B cell (primary cell): ENCODE measurements around the gene CCL8.

Experiments used
- EZH2 ChIP-seq: IDR thresholded peaks from 2 replicates; pipeline ENCODE4 v1.6.1; 2012; ENCODE audit warnings: borderline replicate concordance, low read depth, mild to moderate bottlenecking, moderate library complexity, low read length; ENCODE audit not compliant: insufficient read depth, poor library complexity, severe bottlenecking
- TF ChIP-seq, protein P1 (sequence below): fragments of 200-600 bp; IDR thresholded peaks from one replicate; pipeline ENCODE4 v1.8.0; 2022; ENCODE audit warnings: antibody characterized with exemption, mild to moderate bottlenecking

DNA sequence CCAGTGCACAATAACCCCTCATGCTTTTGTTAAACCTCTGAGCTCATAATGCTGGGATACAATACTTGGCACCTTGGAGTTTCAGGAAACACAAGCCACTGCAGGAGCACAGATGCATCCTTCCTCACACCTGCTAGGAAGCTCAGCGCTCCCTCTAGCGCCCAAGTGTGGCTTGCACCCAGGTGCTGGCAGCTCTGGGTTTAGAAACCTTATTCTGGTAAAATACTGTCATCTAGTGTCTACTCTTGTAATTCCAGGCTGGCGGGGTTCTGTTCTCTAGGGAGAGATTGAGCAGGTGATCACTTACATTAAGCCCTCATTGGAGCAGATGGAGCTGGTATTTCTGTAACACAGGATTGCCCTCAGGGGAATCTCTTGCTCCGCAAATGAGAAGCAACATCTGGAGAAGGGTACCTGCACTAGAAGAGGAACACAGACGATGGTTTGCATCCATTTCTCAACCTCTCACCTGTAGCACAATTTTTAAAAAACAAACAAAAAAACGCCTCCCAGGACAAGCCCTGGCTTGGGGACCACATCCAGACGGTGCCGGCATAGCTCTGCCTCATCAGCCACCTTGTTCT lies 42.3 kb downstream of the CCL8 start:
- TF ChIP-seq, protein P1, sequence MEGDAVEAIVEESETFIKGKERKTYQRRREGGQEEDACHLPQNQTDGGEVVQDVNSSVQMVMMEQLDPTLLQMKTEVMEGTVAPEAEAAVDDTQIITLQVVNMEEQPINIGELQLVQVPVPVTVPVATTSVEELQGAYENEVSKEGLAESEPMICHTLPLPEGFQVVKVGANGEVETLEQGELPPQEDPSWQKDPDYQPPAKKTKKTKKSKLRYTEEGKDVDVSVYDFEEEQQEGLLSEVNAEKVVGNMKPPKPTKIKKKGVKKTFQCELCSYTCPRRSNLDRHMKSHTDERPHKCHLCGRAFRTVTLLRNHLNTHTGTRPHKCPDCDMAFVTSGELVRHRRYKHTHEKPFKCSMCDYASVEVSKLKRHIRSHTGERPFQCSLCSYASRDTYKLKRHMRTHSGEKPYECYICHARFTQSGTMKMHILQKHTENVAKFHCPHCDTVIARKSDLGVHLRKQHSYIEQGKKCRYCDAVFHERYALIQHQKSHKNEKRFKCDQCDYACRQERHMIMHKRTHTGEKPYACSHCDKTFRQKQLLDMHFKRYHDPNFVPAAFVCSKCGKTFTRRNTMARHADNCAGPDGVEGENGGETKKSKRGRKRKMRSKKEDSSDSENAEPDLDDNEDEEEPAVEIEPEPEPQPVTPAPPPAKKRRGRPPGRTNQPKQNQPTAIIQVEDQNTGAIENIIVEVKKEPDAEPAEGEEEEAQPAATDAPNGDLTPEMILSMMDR: peak; percentile 91
- TF ChIP-seq EZH2: no peak
